H1 (cell line): ENCODE data around the gene ZHX3. TPM values are rescaled to one million over a fixed set of nuclear protein-coding genes. Genes with fewer than 3 reads are reported as not detected.

Source experiments
- CTCF ChIA-PET: fragments of 300-600 bp; sonication (Branson Sonifier 250); formaldehyde crosslinking; loops from one replicate; lab custom pipeline; 2021; ENCODE audit not compliant: partially characterized antibody; lab: Charles Lee
- POLR2A ChIA-PET: fragments of 300-600 bp; sonication (Branson Sonifier 250); formaldehyde crosslinking; loops from one replicate; lab custom pipeline; 2021; ENCODE audit warnings: inconsistent platforms; ENCODE audit not compliant: partially characterized antibody; lab: Charles Lee
- DNase-seq, 2 experiments: peaks; one replicate each; pipeline versions ENCODE4 v3.0.0 to v3.0.0-alpha.2; 2010 to 2022; ENCODE audit warnings: low spot score in 2 of 2, low read depth in 1 of 2, mixed read lengths in 1 of 2
- FAIRE-seq: peaks from 2 replicates; lab custom pipeline; 2011; peaks lifted over from hg19 to GRCh38; lab: Jason Lieb, UNC
- H2AFZ ChIP-seq: 2 replicates; pipeline ENCODE4 v1.8.1; 2012; ENCODE audit warnings: low read length, inconsistent platforms
- H2AK5ac ChIP-seq: 2 replicates; pipeline ENCODE4 v1.6.1; 2013; ENCODE audit warnings: low read depth, low read length
- H2BK120ac ChIP-seq: replicated peaks from 2 replicates; pipeline ENCODE3; 2013; ENCODE audit warnings: low read depth, low read length, inconsistent platforms
- H2BK12ac ChIP-seq: 2 replicates; pipeline ENCODE4 v1.6.1; 2013; ENCODE audit warnings: low read depth, low read length
- H2BK15ac ChIP-seq: 2 replicates; pipeline ENCODE4 v1.6.1; 2013; ENCODE audit warnings: low read length
- H2BK20ac ChIP-seq: 2 replicates; pipeline ENCODE4 v1.6.1; 2013; ENCODE audit warnings: low read length
- H2BK5ac ChIP-seq: 2 replicates; pipeline ENCODE4 v1.6.1; 2013; ENCODE audit warnings: low read depth, low read length
- H3K14ac ChIP-seq: 2 replicates; pipeline ENCODE4 v1.6.1; 2013; ENCODE audit warnings: inconsistent platforms; ENCODE audit not compliant: insufficient read length
- H3K18ac ChIP-seq: 2 replicates; pipeline ENCODE4 v1.6.1; 2013; ENCODE audit warnings: low read length; ENCODE audit errors: extremely low read depth
- H3K23ac ChIP-seq: 2 replicates; pipeline ENCODE4 v1.6.1; 2013; ENCODE audit warnings: inconsistent platforms; ENCODE audit not compliant: insufficient read length
- H3K23me2 ChIP-seq: 2 replicates; pipeline ENCODE4 v1.6.1; 2013; ENCODE audit warnings: low read depth, low read length
- H3K27ac ChIP-seq: 2 replicates; pipeline ENCODE4 v1.6.1; 2011; ENCODE audit warnings: low read depth, low read length, inconsistent platforms
- H3K27me3 ChIP-seq, 4 experiments: replicated peaks in 1 of 4; 1 replicate in 1 of 4; 2 replicates in 3 of 4; pipeline versions ENCODE4 v1.6.1 to v1.8.1; 2011 to 2013; ENCODE audit warnings: low read length in 3 of 4, mild to moderate bottlenecking in 3 of 4, inconsistent platforms in 2 of 4, mixed read lengths in 2 of 4, moderate library complexity in 1 of 4; ENCODE audit not compliant: control insufficient read depth in 3 of 4, insufficient read depth in 3 of 4; ENCODE audit errors: extremely low read depth in 1 of 4
- H3K36me3 ChIP-seq, 4 experiments: 2 replicates each; pipeline versions ENCODE4 v1.6.1 to v1.8.1; 2011 to 2013; ENCODE audit warnings: mild to moderate bottlenecking in 4 of 4, low read length in 3 of 4, moderate library complexity in 2 of 4, control low read depth in 1 of 4, inconsistent platforms in 1 of 4; ENCODE audit not compliant: insufficient read depth in 4 of 4, control insufficient read depth in 2 of 4
- H3K4ac ChIP-seq: replicated peaks from 2 replicates; pipeline ENCODE3; 2013; ENCODE audit warnings: low read length, low read depth, mixed read lengths, inconsistent platforms; ENCODE audit not compliant: insufficient read length
- H3K4me1 ChIP-seq, 4 experiments: replicated peaks in 1 of 4; 1 replicate in 1 of 4; 2 replicates in 3 of 4; pipeline versions ENCODE4 v1.6.1 to v1.8.1; 2011 to 2013; ENCODE audit warnings: low read length in 3 of 4, inconsistent platforms in 2 of 4, mixed read lengths in 1 of 4; ENCODE audit not compliant: insufficient read depth in 4 of 4, control insufficient read depth in 3 of 4
- H3K4me2 ChIP-seq, 2 experiments: 2 replicates each; pipeline versions ENCODE4 v1.6.1 to v1.8.1; 2011 to 2013; ENCODE audit warnings: low read depth in 2 of 2, low read length in 2 of 2, control low read depth in 1 of 2, inconsistent platforms in 1 of 2, mild to moderate bottlenecking in 1 of 2; ENCODE audit not compliant: insufficient read depth in 1 of 2
- H3K4me3 ChIP-seq, 4 experiments: fragments of 200-600, 300-600 bp in 1 of 4; sonication (generic), shearing (Covaris generic), sonication (Bioruptor Twin) in 1 of 4; 2 replicates each; pipeline versions ENCODE4 v1.5.1 to v1.8.1; 2011 to 2016; ENCODE audit warnings: low read length in 4 of 4, low read depth in 3 of 4, control low read depth in 2 of 4, inconsistent platforms in 2 of 4, mild to moderate bottlenecking in 2 of 4, mixed read lengths in 1 of 4, moderate library complexity in 1 of 4; ENCODE audit not compliant: insufficient read depth in 2 of 4; ENCODE audit errors: extremely low read depth in 1 of 4
- H3K56ac ChIP-seq: replicated peaks from 2 replicates; pipeline ENCODE3; 2013; ENCODE audit warnings: low read depth, mild to moderate bottlenecking, mixed read lengths, low read length, inconsistent platforms; ENCODE audit not compliant: insufficient read length
- H3K79me1 ChIP-seq: 2 replicates; pipeline ENCODE4 v1.6.1; 2013; ENCODE audit warnings: low read depth, low read length, control low read depth
- H3K79me2 ChIP-seq, 2 experiments: 2 replicates each; pipeline versions ENCODE4 v1.6.1 to v1.8.1; 2012 to 2013; ENCODE audit warnings: low read length in 2 of 2, mild to moderate bottlenecking in 2 of 2, inconsistent platforms in 1 of 2; ENCODE audit not compliant: insufficient read depth in 2 of 2, control insufficient read depth in 1 of 2
- H3K9ac ChIP-seq, 4 experiments: replicated peaks in 1 of 4; 1 replicate in 1 of 4; 2 replicates in 3 of 4; pipeline versions ENCODE4 v1.6.1 to v1.8.1; 2011 to 2013; ENCODE audit warnings: low read depth in 3 of 4, low read length in 3 of 4, control low read depth in 2 of 4, mild to moderate bottlenecking in 2 of 4, moderate library complexity in 2 of 4, inconsistent platforms in 1 of 4; ENCODE audit errors: extremely low read depth in 1 of 4
- H3K9me3 ChIP-seq, 2 experiments: 2 replicates each; pipeline versions ENCODE4 v1.6.1 to v1.8.1; 2012 to 2013; ENCODE audit warnings: mild to moderate bottlenecking in 2 of 2, moderate library complexity in 2 of 2, control low read depth in 1 of 2, inconsistent platforms in 1 of 2, low read depth in 1 of 2, low read length in 1 of 2, mixed read lengths in 1 of 2; ENCODE audit not compliant: insufficient read depth in 2 of 2
- H4K20me1 ChIP-seq, 2 experiments: replicated peaks in 1 of 2; 2 replicates each; pipeline versions ENCODE3 to v1.8.1; 2011 to 2013; ENCODE audit warnings: inconsistent platforms in 2 of 2, low read length in 2 of 2, mild to moderate bottlenecking in 1 of 2; ENCODE audit not compliant: insufficient read depth in 2 of 2, control insufficient read depth in 1 of 2
- H4K5ac ChIP-seq: 2 replicates; pipeline ENCODE4 v1.6.1; 2013; ENCODE audit warnings: low read length, low read depth, mixed read lengths, inconsistent platforms; ENCODE audit not compliant: insufficient read length
- H4K8ac ChIP-seq: 2 replicates; pipeline ENCODE4 v1.8.0; 2013; ENCODE audit warnings: mild to moderate bottlenecking, moderate library complexity, low read length, inconsistent platforms; ENCODE audit not compliant: insufficient read depth; ENCODE audit errors: extremely low read depth
- H4K91ac ChIP-seq: replicated peaks from 2 replicates; pipeline ENCODE3; 2013; ENCODE audit warnings: low read length, mixed read lengths, inconsistent platforms; ENCODE audit not compliant: insufficient read length
- BACH1 ChIP-seq: IDR thresholded peaks from 2 replicates; pipeline ENCODE4 v1.6.1; 2012; ENCODE audit warnings: low read length, improper control_type of control experiment
- POLR2AphosphoS5 ChIP-seq: IDR thresholded peaks from 2 replicates; pipeline ENCODE4 v1.6.1; 2011; ENCODE audit warnings: low read depth, low read length
- SP2 ChIP-seq: IDR thresholded peaks from 2 replicates; pipeline ENCODE4 v1.6.1; 2012; ENCODE audit warnings: mild to moderate bottlenecking, low read length, inconsistent platforms
- SUZ12 ChIP-seq: fragments of 200-600 bp; sonication (generic); IDR thresholded peaks from 2 replicates; pipeline ENCODE4 v1.6.1; 2012; ENCODE audit warnings: mild to moderate bottlenecking, inconsistent platforms, low read length, moderate library complexity, mixed read lengths
- ZNF274 ChIP-seq: IDR thresholded peaks from 2 replicates; pipeline ENCODE4 v1.7.0; 2012; ENCODE audit warnings: low read length, borderline replicate concordance; ENCODE audit errors: extremely low read depth
- WGBS, 2 experiments: shearing (Covaris generic) in 1 of 2; methylation state at CpG; one replicate each; pipeline versions ENCODE4 v1.1.6 to v1.1.7; 2013 to 2015; ENCODE audit warnings: low lambda C conversion rate in 2 of 2, mixed read lengths in 2 of 2, inconsistent platforms in 1 of 2, low coverage in 1 of 2, missing lambda C conversion rate in 1 of 2; ENCODE audit not compliant: insufficient replicate concordance in 2 of 2, insufficient coverage in 1 of 2, insufficient read length in 1 of 2; ENCODE audit errors: extremely low coverage in 1 of 2, missing lambda C conversion rate in 1 of 2; 5-methylcytosine and 5-hydroxymethylcytosine counted together
- polyA plus RNA-seq, 7 experiments: library from polyadenylated mRNA; depleted of rRNA in 3 of 7; stranded (reverse) in 5 of 7; unstranded in 2 of 7; fragments of >200 nt in 5 of 7; fragments of 200-250 nt in 2 of 7; gene quantifications; 1 replicate in 5 of 7; 2 replicates in 1 of 7; 4 replicates in 1 of 7; pipeline versions ENCODE4 v1.2.1 to v1.2.3, GENCODE V29; 2011 to 2013; ENCODE audit warnings: missing spikeins in 2 of 7, mixed read lengths in 2 of 7
- total RNA-seq: library from RNA; stranded (reverse); fragmentation: NEBNext Ultra II Directional; extraction: Animal tissue kit (Norgen Biotek cat#: 25700); gene quantifications from 2 replicates; pipeline ENCODE4 v1.2.1, GENCODE V29; 2021

The ZHX3 gene
- total and polyA plus RNA-seq, 2 of the 8 experiments (the other 6 are each of a cell fraction or from before 2014, with no cell fraction given), result 1.00 to 7.8 TPM

- POLR2A ChIA-PET, result interaction anchor here (1.5 kb wide), 1 partner anchor 11 kb away, joined by 4 read pairs; no protein-coding TSS in a partner anchor
- TF ChIP-seq SUZ12 (no peak), BACH1 (no peak), POLR2AphosphoS5 (peak; percentile 32; the same call in 1 of the 2 replicates), SP2 (no peak), ZNF274 (no peak)
Observed at GRCh38 chr20:41183391-41183790, 134.1 kb downstream of the ZHX3 start.

More at GRCh38 chr20:41183391-41183790, 134.1 kb downstream of the ZHX3 start:
- H2BK5ac ChIP-seq, result no peak overlapping the region
- H2BK15ac ChIP-seq, result no peak overlapping the region
- H2BK20ac ChIP-seq, result no peak overlapping the region
- CTCF ChIA-PET, result interaction anchor here (1.3 to 6.2 kb wide), 2 partner anchors 10 to 156 kb away, joined by 4 to 25 read pairs; partner anchors contain the start of gene LPIN3
- H2BK120ac ChIP-seq, result no peak overlapping the region
- H3K56ac ChIP-seq, result no peak overlapping the region
- no peak overlapping the region for H4K91ac ChIP-seq
- H2AFZ ChIP-seq, result no peak overlapping the region
- no peak overlapping the region for H2AK5ac ChIP-seq
- H3K79me2 ChIP-seq, result no peaks in the 10 kb centered on the region
- H3K23me2 ChIP-seq, result no peaks in the 10 kb centered on the region
- no peaks in the 10 kb centered on the region for H4K20me1 ChIP-seq
- H4K5ac ChIP-seq, result no peak overlapping the region
- H3K14ac ChIP-seq, result no peak overlapping the region
- no peak overlapping the region for H3K9ac ChIP-seq
- no peak overlapping the region for H3K4me2 ChIP-seq
- DNase-seq, result peak in 1 of 2 experiments; percentile 38
- H3K27ac ChIP-seq, result no peak overlapping the region
- peaks cover 0 to 4% (median 0%) of the 10 kb centered on the region in 4 experiments; a peak in 1 of 7 replicates for H3K4me1 ChIP-seq
- H3K27me3 ChIP-seq, result no peaks in the 10 kb centered on the region
- H3K9me3 ChIP-seq, result no peaks in the 10 kb centered on the region
- 93% methylated on average over 6 of the region's 6 CpGs; no CpG with 5 or more reads in 1 of the 2 experiments for whole genome bisulfite sequencing, 2 experiments
- H3K36me3 ChIP-seq, result no peaks in the 10 kb centered on the region
- no peaks in the 10 kb centered on the region for H3K79me1 ChIP-seq
- no peak overlapping the region for H3K4ac ChIP-seq
- no peak overlapping the region for H3K23ac ChIP-seq
- H3K18ac ChIP-seq, result no peak overlapping the region
- H3K4me3 ChIP-seq, result no peak overlapping the region
- H4K8ac ChIP-seq, result no peak overlapping the region
- FAIRE-seq, result no peak
- no peak overlapping the region for H2BK12ac ChIP-seq
